GM18517 (cell line): ENCODE results near the gene PRAMEF1.
"Not testable (repeated sequence)": the region's sequence is repeated elsewhere in the genome, so short reads cannot be mapped to it uniquely, and the experiment has no call there.

Experiments used
- ATAC-seq: cut with Tn5 transposase; IDR thresholded peaks from one replicate; pipeline ENCODE4 v1.9.1; 2021; ENCODE audit warnings: mild to moderate bottlenecking, moderate library complexity; ENCODE audit not compliant: unreplicated experiment

Gene PRAMEF1

GRCh38 chr1:12774801-12775345 is 16.3 kb upstream of the PRAMEF1 start:
- no peak for ATAC-seq

- ATAC-seq = no peak
Observed at GRCh38 chr1:12775443-12775842, 15.8 kb upstream of the PRAMEF1 start.

GRCh38 chr1:12776801-12777557 is 14.2 kb upstream of the PRAMEF1 start:
- ATAC-seq = no peak

GRCh38 chr1:12778061-12778460 is 13.1 kb upstream of the PRAMEF1 start:
- ATAC-seq = no peak

GRCh38 chr1:12778907-12779306 is 12.3 kb upstream of the PRAMEF1 start:
- no peak for ATAC-seq

GRCh38 chr1:12781488-12781887 is 9.7 kb upstream of the PRAMEF1 start:
- ATAC-seq = not testable (repeated sequence)

GRCh38 chr1:12783783-12784182 is 7.4 kb upstream of the PRAMEF1 start:
- not testable (repeated sequence) for ATAC-seq

GRCh38 chr1:12784729-12785128 is 6.5 kb upstream of the PRAMEF1 start:
- not testable (repeated sequence) for ATAC-seq

GRCh38 chr1:12798911-12799310 is 7.7 kb downstream of the PRAMEF1 start:
- no peak for ATAC-seq

GRCh38 chr1:12799730-12800129 is 8.5 kb downstream of the PRAMEF1 start:
- no peak for ATAC-seq

- no peak for ATAC-seq
Observed at GRCh38 chr1:12809933-12810332, 18.7 kb downstream of the PRAMEF1 start.

- ATAC-seq = no peak
Observed at GRCh38 chr1:12810691-12811408, 19.7 kb downstream of the PRAMEF1 start.

- no peak for ATAC-seq
Observed at GRCh38 chr1:12811409-12811784, 20.2 kb downstream of the PRAMEF1 start.

- ATAC-seq = not testable (repeated sequence)
Observed at GRCh38 chr1:12819061-12819460, 27.9 kb downstream of the PRAMEF1 start.

GRCh38 chr1:12831310-12831709 is 40.1 kb downstream of the PRAMEF1 start, which contains the start of gene PRAMEF11:
Gene PRAMEF11 (minus strand): TSS chr1:12831410. CDS start chr1:12828789, 2,621 bp downstream.
- not testable (repeated sequence) for ATAC-seq

GRCh38 chr1:12833251-12833650 is 42.1 kb downstream of the PRAMEF1 start:
- ATAC-seq = not testable (repeated sequence)
